Spleen (tissue), 7 donors: Measurements from ENCODE around the gene GALNT13.

Source experiments
- POLR2A ChIP-seq, 3 donors: fragments of 450-650 bp; IDR thresholded peaks; one replicate each; pipeline ENCODE4 v1.5.1; 2017; ENCODE audit warnings: antibody characterized with exemption in 3 of 3, mild to moderate bottlenecking in 1 of 3
- POLR2AphosphoS5 ChIP-seq, 3 donors: sonication (generic); formaldehyde crosslinking; IDR thresholded peaks; one replicate each; pipeline ENCODE4 v1.5.1; 2017; ENCODE audit warnings: antibody characterized with exemption in 3 of 3
- TF ChIP-seq, protein P1 (sequence below), 11 experiments: fragments of 200-600 bp in 7 of 11; fragments of 450-650 bp in 4 of 11; sonication (generic) in 4 of 11; IDR thresholded peaks in 8 of 11; conservative IDR thresholded peaks in 3 of 11; 1 replicate in 7 of 11; 2 replicates in 4 of 11; pipeline versions ENCODE4 v1.4.0 to v1.8.0; 2016 to 2021; ENCODE audit warnings: antibody characterized with exemption in 11 of 11, inconsistent platforms in 4 of 11, mild to moderate bottlenecking in 1 of 11
- donor health status: DM: no; HTN: no; CAD: no; lungs with moderate emphysema.
- donor health status: DM: no; HTN: no; CAD: no.
- donor health status: DM: no; HTN: no; CAD: no.

GRCh38 chr2:153871231-153872221 is at the start of gene GALNT13:
- TF ChIP-seq, protein P1, sequence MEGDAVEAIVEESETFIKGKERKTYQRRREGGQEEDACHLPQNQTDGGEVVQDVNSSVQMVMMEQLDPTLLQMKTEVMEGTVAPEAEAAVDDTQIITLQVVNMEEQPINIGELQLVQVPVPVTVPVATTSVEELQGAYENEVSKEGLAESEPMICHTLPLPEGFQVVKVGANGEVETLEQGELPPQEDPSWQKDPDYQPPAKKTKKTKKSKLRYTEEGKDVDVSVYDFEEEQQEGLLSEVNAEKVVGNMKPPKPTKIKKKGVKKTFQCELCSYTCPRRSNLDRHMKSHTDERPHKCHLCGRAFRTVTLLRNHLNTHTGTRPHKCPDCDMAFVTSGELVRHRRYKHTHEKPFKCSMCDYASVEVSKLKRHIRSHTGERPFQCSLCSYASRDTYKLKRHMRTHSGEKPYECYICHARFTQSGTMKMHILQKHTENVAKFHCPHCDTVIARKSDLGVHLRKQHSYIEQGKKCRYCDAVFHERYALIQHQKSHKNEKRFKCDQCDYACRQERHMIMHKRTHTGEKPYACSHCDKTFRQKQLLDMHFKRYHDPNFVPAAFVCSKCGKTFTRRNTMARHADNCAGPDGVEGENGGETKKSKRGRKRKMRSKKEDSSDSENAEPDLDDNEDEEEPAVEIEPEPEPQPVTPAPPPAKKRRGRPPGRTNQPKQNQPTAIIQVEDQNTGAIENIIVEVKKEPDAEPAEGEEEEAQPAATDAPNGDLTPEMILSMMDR (IDR thresholded peaks at IDR 0.05 in 8 of 11, conservative IDR thresholded peaks at IDR 0.05 in 3 of 11), result no peak
- no peak for TF ChIP-seq POLR2A (IDR thresholded peaks at IDR 0.05)
- no peak for TF ChIP-seq POLR2AphosphoS5 (IDR thresholded peaks at IDR 0.05)
